Measurements from ENCODE around the gene FRS3. TPM values are rescaled to one million over a fixed set of nuclear protein-coding genes. Genes with fewer than 3 reads are reported as not detected.

Gene FRS3
- total and polyA plus RNA-seq, 9 donors = 1.00 to 8.4 (median 6.2) TPM

DNA sequence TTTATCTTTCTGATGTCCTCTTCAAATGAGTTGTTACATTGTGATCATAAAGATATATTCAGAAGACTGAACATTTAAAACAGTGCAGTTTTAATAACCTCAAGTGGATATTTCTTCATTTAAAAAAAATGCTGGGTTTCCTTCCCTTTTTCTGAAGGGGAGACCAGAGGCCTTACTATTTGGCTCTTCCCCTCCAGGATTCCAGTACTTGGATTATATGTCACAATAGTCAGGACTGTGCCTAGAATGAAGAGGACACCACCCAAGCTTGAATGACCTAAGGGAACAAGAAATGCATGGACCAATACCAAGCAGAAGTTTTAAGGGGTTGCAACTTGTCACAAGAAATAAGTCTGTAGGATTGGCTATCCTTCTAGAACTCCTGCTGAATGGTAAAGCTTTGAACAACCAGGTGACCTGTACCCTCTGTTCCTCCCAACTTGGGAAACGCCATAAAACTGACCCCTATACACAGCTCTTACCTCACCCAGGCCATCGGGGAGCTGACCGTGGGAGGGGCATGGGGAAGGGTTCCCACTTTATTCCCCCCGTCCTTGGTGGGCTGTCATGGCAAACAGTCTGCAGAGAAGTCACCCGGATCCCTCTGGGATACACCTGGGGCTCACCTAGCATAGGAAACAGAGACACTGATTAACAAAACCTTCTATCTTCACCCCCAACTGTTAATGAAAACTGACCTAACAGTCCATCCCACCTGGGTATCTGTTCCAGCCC lies 2.0 kb downstream of the FRS3 start:
- intact Hi-C loops (cut with DNase I) = no loop called here
- no peak for DNase-seq
- TF ChIP-seq EP300 (IDR thresholded peaks at IDR 0.05) = no peak
- TF ChIP-seq POLR2A (IDR thresholded peaks at IDR 0.05) = no peak
- no peak for TF ChIP-seq CTCF (IDR thresholded peaks at IDR 0.05)
- 83 to 89% (median 87%) methylated on average over 5 of the region's 5 CpGs for WGBS, 3 donors
- no peak overlapping the region for H3K4me3 ChIP-seq
- no peak overlapping the region for H3K27ac ChIP-seq
- H3K27me3 ChIP-seq = no peaks in the 10 kb centered on the region
- peaks cover 4% of the 10 kb centered on the region for H3K4me1 ChIP-seq (ENCODE audit: insufficient read depth)
- H3K9me3 ChIP-seq = no peaks in the 10 kb centered on the region
- no peaks in the 10 kb centered on the region for H3K36me3 ChIP-seq

DNA sequence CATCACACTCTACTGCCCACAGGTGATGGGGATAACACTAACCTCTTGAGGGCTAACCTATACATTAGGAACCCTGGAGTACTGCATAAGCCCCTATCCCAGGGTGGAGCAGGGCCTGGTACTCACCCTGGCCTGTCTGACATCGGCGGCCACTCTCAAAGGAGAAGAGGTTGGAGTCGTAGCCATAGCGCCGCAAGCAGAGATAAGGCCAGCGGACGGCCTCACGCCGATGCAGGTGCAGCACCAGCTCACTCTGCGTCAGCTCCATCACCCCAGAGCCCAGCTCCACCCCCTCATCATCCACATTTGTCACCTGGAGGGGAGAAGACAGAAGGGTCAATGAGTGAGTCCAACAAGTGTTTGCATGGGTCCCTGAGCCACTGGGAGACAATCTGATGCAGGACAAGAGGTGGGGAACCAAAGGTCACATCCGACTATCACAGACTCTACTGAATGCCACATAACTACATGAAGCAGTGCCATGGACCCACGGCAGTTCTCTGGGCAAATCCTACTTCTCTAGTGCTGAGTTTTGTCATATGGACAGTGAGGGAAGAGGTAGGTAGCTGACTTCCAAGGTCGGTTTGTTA lies 4.3 kb downstream of the FRS3 start:
- no peak for DNase-seq
- TF ChIP-seq EP300 (IDR thresholded peaks at IDR 0.05) = no peak
- no peak for TF ChIP-seq POLR2A (IDR thresholded peaks at IDR 0.05)
- TF ChIP-seq CTCF (IDR thresholded peaks at IDR 0.05) = no peak
- Histone ChIP-seq H3K36me3 (no peaks in the 10 kb centered on the region), H3K4me3 (no peak overlapping the region), H3K27ac (no peak overlapping the region), H3K27me3 (no peaks in the 10 kb centered on the region), H3K4me1 (ENCODE audit: insufficient read depth) (peaks cover 1% of the 10 kb centered on the region), H3K9me3 (no peaks in the 10 kb centered on the region)
- 85 to 87% (median 86%) methylated on average over 13 of the region's 13 CpGs for WGBS, 3 donors
- intact Hi-C loops (cut with DNase I) = no loop called here

DNA sequence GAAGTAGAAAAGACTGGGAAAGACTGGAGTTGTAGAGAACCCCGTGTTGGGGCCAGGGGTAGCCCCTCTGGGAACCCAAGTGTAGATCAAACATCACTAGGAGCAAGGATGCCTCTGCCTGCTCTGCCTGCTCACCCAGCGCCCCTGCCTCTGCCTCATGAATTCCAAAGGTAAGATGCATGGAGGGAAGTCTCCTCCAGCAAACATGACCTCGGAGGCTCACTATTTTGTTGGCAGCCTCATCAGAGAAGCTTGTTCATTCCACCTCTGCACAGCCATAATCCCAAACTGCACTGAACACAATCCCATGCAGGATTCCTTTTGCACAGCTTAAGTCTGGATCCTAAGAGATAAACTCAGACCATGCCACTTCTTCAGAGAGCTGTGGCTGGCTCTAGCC lies 4.9 kb downstream of the FRS3 start:
- Histone ChIP-seq H3K4me1 (ENCODE audit: insufficient read depth) (peaks cover 1% of the 10 kb centered on the region), H3K36me3 (no peaks in the 10 kb centered on the region)
- WGBS, 3 donors = 76 to 84% (median 77%) methylated on average over 3 of the region's 3 CpGs

GRCh38 chr6:41771058-41771983 lies 8.4 kb downstream of the FRS3 start:
- Histone ChIP-seq H3K4me3 (no peak overlapping the region), H3K9me3 (no peaks in the 10 kb centered on the region), H3K4me1 (ENCODE audit: insufficient read depth) (no peaks in the 10 kb centered on the region), H3K36me3 (no peaks in the 10 kb centered on the region), H3K27ac (no peak overlapping the region), H3K27me3 (no peaks in the 10 kb centered on the region)
- 87 to 91% (median 87%) methylated on average over 29 of the region's 29 CpGs for WGBS, 3 donors
- DNase-seq = no peak
- TF ChIP-seq CTCF (IDR thresholded peaks at IDR 0.05) (no peak), EP300 (IDR thresholded peaks at IDR 0.05) (no peak), POLR2A (IDR thresholded peaks at IDR 0.05) (no peak)
- intact Hi-C loops (cut with DNase I) = no loop called here

More for the DNA sequence above, 4.9 kb downstream of the FRS3 start:
- Histone ChIP-seq H3K4me3 (no peak overlapping the region), H3K27me3 (no peaks in the 10 kb centered on the region), H3K9me3 (no peaks in the 10 kb centered on the region), H3K27ac (no peak overlapping the region)
- TF ChIP-seq EP300 (IDR thresholded peaks at IDR 0.05) = no peak
- intact Hi-C loops (cut with DNase I) = no loop called here
- DNase-seq = no peak
